WERI-Rb-1 (cell line): ENCODE data around the gene COL12A1.

ENCODE experiments used
- DNase-seq: peaks from one replicate; pipeline ENCODE4 v3.0.0-alpha.2; 2020
- H3K27ac ChIP-seq: fragments of 250-450 bp; sonication (Bioruptor Pico); 2 replicates; pipeline ENCODE4 v1.5.1; 2020; ENCODE audit warnings: mild to moderate bottlenecking, moderate library complexity
- H3K27me3 ChIP-seq: fragments of 250-450 bp; sonication (Bioruptor Pico); 2 replicates; pipeline ENCODE4 v1.5.1; 2021; ENCODE audit warnings: mild to moderate bottlenecking, low read depth, moderate library complexity; ENCODE audit not compliant: insufficient read depth, severe bottlenecking
- H3K36me3 ChIP-seq: fragments of 250-450 bp; sonication (Bioruptor Pico); 2 replicates; pipeline ENCODE4 v1.5.1; 2020; ENCODE audit warnings: mild to moderate bottlenecking, moderate library complexity
- H3K4me3 ChIP-seq: 2 replicates; pipeline ENCODE4 v1.5.1; 2011; ENCODE audit warnings: low read depth, mild to moderate bottlenecking, control low read depth, low read length
- H3K9me3 ChIP-seq: fragments of 250-450 bp; sonication (Bioruptor Pico); 2 replicates; pipeline ENCODE4 v1.5.1; 2021; ENCODE audit warnings: mild to moderate bottlenecking, moderate library complexity; ENCODE audit not compliant: severe bottlenecking
- TF ChIP-seq, protein P1 (sequence below): IDR thresholded peaks from 2 replicates; pipeline ENCODE4 v1.5.1; 2011; ENCODE audit warnings: low read depth, mild to moderate bottlenecking, control low read depth, inconsistent platforms, low read length

Gene COL12A1

GRCh38 chr6:75109022-75109421 is 96.8 kb downstream of the COL12A1 start:
- no peak overlapping the region for H3K4me3 ChIP-seq
- DNase-seq = no peak
- H3K27ac ChIP-seq = no peak overlapping the region
- H3K9me3 ChIP-seq = no peaks in the 10 kb centered on the region
- TF ChIP-seq, protein P1, sequence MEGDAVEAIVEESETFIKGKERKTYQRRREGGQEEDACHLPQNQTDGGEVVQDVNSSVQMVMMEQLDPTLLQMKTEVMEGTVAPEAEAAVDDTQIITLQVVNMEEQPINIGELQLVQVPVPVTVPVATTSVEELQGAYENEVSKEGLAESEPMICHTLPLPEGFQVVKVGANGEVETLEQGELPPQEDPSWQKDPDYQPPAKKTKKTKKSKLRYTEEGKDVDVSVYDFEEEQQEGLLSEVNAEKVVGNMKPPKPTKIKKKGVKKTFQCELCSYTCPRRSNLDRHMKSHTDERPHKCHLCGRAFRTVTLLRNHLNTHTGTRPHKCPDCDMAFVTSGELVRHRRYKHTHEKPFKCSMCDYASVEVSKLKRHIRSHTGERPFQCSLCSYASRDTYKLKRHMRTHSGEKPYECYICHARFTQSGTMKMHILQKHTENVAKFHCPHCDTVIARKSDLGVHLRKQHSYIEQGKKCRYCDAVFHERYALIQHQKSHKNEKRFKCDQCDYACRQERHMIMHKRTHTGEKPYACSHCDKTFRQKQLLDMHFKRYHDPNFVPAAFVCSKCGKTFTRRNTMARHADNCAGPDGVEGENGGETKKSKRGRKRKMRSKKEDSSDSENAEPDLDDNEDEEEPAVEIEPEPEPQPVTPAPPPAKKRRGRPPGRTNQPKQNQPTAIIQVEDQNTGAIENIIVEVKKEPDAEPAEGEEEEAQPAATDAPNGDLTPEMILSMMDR = no peak
- no peaks in the 10 kb centered on the region for H3K36me3 ChIP-seq
- H3K27me3 ChIP-seq = peaks cover 39% of the 10 kb centered on the region

- TF ChIP-seq, protein P1 = no peak
- H3K27ac ChIP-seq = no peak overlapping the region
- DNase-seq = no peak
- H3K9me3 ChIP-seq = no peaks in the 10 kb centered on the region
- H3K27me3 ChIP-seq = peaks cover 34% of the 10 kb centered on the region
- H3K4me3 ChIP-seq = no peak overlapping the region
- H3K36me3 ChIP-seq = no peaks in the 10 kb centered on the region
Observed at GRCh38 chr6:75108333-75108974, 97.4 kb downstream of the COL12A1 start.

GRCh38 chr6:75107913-75108312 is 97.9 kb downstream of the COL12A1 start:
- Histone ChIP-seq H3K9me3 (no peaks in the 10 kb centered on the region), H3K27me3 (peaks cover 36% of the 10 kb centered on the region), H3K4me3 (no peak overlapping the region), H3K36me3 (no peaks in the 10 kb centered on the region), H3K27ac (no peak overlapping the region)
- no peak for DNase-seq
- TF ChIP-seq, protein P1 = no peak

DNA sequence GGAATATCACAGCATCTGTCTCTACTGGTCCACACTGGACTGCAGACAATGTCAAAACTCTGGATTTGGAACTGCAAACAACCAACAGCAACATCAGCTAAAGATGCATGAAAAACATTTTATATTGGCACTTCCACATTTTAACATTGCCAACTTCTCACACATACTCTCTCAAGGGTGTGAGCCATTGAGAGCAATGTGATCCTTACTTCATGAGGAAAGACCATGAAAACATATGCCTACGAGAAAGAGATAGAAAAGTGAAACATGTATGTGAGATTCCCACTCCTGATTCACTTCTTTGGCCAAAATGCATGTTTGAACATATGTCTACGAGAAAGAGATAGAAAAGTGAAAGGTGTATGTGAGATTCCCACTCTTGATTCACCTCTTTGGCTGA is 99.4 kb downstream of the COL12A1 start:
- Histone ChIP-seq H3K27me3 (peaks cover 32% of the 10 kb centered on the region), H3K27ac (no peak overlapping the region), H3K4me3 (no peak overlapping the region), H3K9me3 (no peaks in the 10 kb centered on the region), H3K36me3 (no peaks in the 10 kb centered on the region)
- TF ChIP-seq, protein P1 = no peak
- DNase-seq = no peak

- TF ChIP-seq, protein P1 = no peak
- H3K27ac ChIP-seq = no peak overlapping the region
- no peaks in the 10 kb centered on the region for H3K9me3 ChIP-seq
- H3K4me3 ChIP-seq = no peak overlapping the region
- H3K36me3 ChIP-seq = no peaks in the 10 kb centered on the region
- peaks cover 45% of the 10 kb centered on the region for H3K27me3 ChIP-seq
- no peak for DNase-seq
Observed at GRCh38 chr6:75103431-75103830, 102.4 kb downstream of the COL12A1 start.

GRCh38 chr6:75102301-75102700 is 103.6 kb downstream of the COL12A1 start:
- no peaks in the 10 kb centered on the region for H3K36me3 ChIP-seq
- TF ChIP-seq, protein P1 = no peak
- no peaks in the 10 kb centered on the region for H3K9me3 ChIP-seq
- H3K27ac ChIP-seq = no peak overlapping the region
- H3K4me3 ChIP-seq = no peak overlapping the region
- H3K27me3 ChIP-seq = peaks cover 53% of the 10 kb centered on the region
- DNase-seq = no peak
